BJ (cell line): ENCODE measurements around the gene EPPIN. TPM values are rescaled to one million over a fixed set of nuclear protein-coding genes. Genes with fewer than 3 reads are reported as not detected.

Experiments used
- CTCF ChIA-PET: fragments of 350-600 bp; formaldehyde crosslinking; extraction: SDS; loops from one replicate; lab custom pipeline; 2021; ENCODE audit warnings: antibody characterized with exemption, inconsistent platforms; lab: Yijun Ruan, JAX
- POLR2A ChIA-PET: fragments of 300-600 bp; sonication (Branson Sonifier 250); formaldehyde crosslinking; extraction: SDS; loops from one replicate; lab custom pipeline; 2021; ENCODE audit warnings: antibody characterized with exemption; lab: Charles Lee
- DNase-seq: peaks from one replicate; pipeline ENCODE4 v3.0.0-alpha.2; 2011; ENCODE audit warnings: low read depth
- H3K27me3 ChIP-seq: 2 replicates; pipeline ENCODE4 v1.6.0; 2011; ENCODE audit warnings: low read length; ENCODE audit not compliant: control insufficient read depth, insufficient read depth
- H3K36me3 ChIP-seq: 2 replicates; pipeline ENCODE4 v1.5.1; 2011; ENCODE audit warnings: low read length; ENCODE audit not compliant: control insufficient read depth, insufficient read depth
- H3K4me3 ChIP-seq: 2 replicates; pipeline ENCODE4 v1.5.1; 2011; ENCODE audit warnings: low read depth, mild to moderate bottlenecking, control low read depth, low read length
- CTCF ChIP-seq: IDR thresholded peaks from 2 replicates; pipeline ENCODE4 v1.5.1; 2011; ENCODE audit warnings: low read depth, mild to moderate bottlenecking, control low read depth, inconsistent platforms, low read length, moderate library complexity; ENCODE audit not compliant: insufficient read depth
- polyA plus RNA-seq: library from polyadenylated mRNA; depleted of rRNA; stranded (reverse); fragments of >200 nt; gene quantifications from 2 replicates; pipeline ENCODE4 v1.2.3, GENCODE V29; 2011

Gene EPPIN
- polyA plus RNA-seq, 1 experiment = not detected

DNA sequence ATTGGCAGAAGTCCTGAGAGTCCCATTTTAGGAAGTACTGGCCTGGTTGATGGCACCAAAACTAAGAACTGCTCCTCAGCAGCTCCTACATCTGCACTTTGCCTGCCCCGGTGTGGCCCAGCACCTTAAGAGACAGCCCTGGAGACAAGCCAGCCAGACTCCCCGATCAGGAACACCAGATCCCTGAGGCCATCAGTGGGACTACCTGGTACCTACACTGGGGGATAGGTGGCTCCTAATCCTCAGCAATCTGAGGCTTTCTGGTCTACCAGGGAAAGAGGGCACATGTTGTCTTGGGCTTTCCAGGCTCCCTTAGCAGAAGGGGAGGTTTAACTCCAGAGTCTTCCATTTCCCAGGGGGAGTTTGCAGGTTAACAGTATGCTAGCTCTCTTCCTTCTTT is 7.8 kb downstream of the EPPIN start, which contains the start of gene WFDC6:
Gene WFDC6, minus strand, starts transcription at position 101 of the 400 bp plus-strand sequence. Its CDS starts 75 bp downstream, at position 26.
- ChIA-PET POLR2A (no interaction called here), CTCF (interaction anchor here (1.6 kb wide), 1 partner anchor 232 kb away, joined by 12 read pairs; no protein-coding TSS in a partner anchor)
- Histone ChIP-seq H3K4me3 (no peak within 1 kb of the TSS), H3K36me3 (no peaks in the 10 kb centered on the region), H3K27me3 (peaks cover 2% of the 10 kb centered on the region; the same call in 1 of the 2 replicates)
- TF ChIP-seq CTCF = no peak
- no peak for DNase-seq

- TF ChIP-seq CTCF = no peak
- ChIA-PET CTCF (interaction anchor here (1.6 kb wide), 1 partner anchor 233 kb away, joined by 12 read pairs; no protein-coding TSS in a partner anchor), POLR2A (no interaction called here)
- Histone ChIP-seq H3K4me3 (no peak overlapping the region), H3K36me3 (no peaks in the 10 kb centered on the region), H3K27me3 (peaks cover 2% of the 10 kb centered on the region; the same call in 1 of the 2 replicates)
- DNase-seq = no peak
Measured at GRCh38 chr20:45538209-45538799, 8.9 kb downstream of the EPPIN start.

- H3K36me3 ChIP-seq = no peaks in the 10 kb centered on the region
- no peak overlapping the region for H3K4me3 ChIP-seq
- no peak for TF ChIP-seq CTCF
- no peaks in the 10 kb centered on the region for H3K27me3 ChIP-seq
- no peak for DNase-seq
- ChIA-PET POLR2A (no interaction called here), CTCF (no interaction called here)
Measured at GRCh38 chr20:45527294-45527693, 19.9 kb downstream of the EPPIN start.

DNA sequence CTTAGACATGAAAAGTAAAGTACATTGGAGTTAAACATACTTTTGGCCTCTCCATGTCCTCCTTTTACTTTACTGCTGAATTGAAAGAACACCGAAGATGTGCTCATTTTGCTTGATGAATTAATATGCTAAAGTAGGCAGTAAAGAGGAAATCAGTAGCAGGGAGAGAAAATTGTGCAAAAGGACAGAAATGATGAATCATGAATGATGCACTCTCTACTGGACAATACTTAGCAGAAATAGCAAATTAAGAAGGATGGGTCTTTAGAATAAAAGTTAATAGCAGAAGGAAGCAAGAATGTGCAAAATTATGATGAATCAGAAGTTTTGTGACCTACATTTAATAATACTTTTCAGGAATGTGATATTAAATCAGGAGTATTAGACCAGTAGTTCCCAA is 23.4 kb downstream of the EPPIN start:
- DNase-seq = no peak
- ChIA-PET CTCF (no interaction called here), POLR2A (no interaction called here)
- no peak for TF ChIP-seq CTCF
- H3K36me3 ChIP-seq = no peaks in the 10 kb centered on the region
- no peaks in the 10 kb centered on the region for H3K27me3 ChIP-seq
- H3K4me3 ChIP-seq = no peak overlapping the region

- no peak for DNase-seq
- POLR2A ChIA-PET = no interaction called here
- TF ChIP-seq CTCF = no peak
- Histone ChIP-seq H3K27me3 (no peaks in the 10 kb centered on the region), H3K36me3 (no peaks in the 10 kb centered on the region), H3K4me3 (no peak overlapping the region)
- CTCF ChIA-PET = no interaction called here
Measured at GRCh38 chr20:45518282-45518681, 28.9 kb downstream of the EPPIN start.
